ENCODE results near the gene FRG1.
"Not testable (repeated sequence)": the region's sequence is repeated elsewhere in the genome, so short reads cannot be mapped to it uniquely, and the experiment has no call there.

The FRG1 gene

GRCh38 chr4:189921058-189921457, 19.6 kb upstream of the FRG1 start:
- Histone ChIP-seq H3K9ac (ENCODE audit: low read length) (no peak overlapping the region), H3K4me3 (ENCODE audit: low read length) (no peak overlapping the region), H3K27me3 (replicated peaks; ENCODE audit: insufficient read depth, low read length) (no peaks in the 10 kb centered on the region), H4K20me1 (ENCODE audit: insufficient read depth, low read length) (no peaks in the 10 kb centered on the region), H3K9me2 (replicated peaks; ENCODE audit: insufficient read depth, low read length) (no peaks in the 10 kb centered on the region), H3K4me2 (ENCODE audit: low read depth, low read length) (no peak overlapping the region), H3K9me3 (replicated peaks; ENCODE audit: insufficient read depth, low read length) (no peaks in the 10 kb centered on the region), H3K27ac (ENCODE audit: low read length) (no peak overlapping the region), H2AFZ (ENCODE audit: low read length) (no peak overlapping the region), H3K4me1 (ENCODE audit: low read length) (no peaks in the 10 kb centered on the region), H3F3A (ENCODE audit: insufficient read depth, low read length) (no peaks in the 10 kb centered on the region), H3K79me2 (ENCODE audit: low read length) (no peaks in the 10 kb centered on the region), H3K36me3 (replicated peaks; ENCODE audit: insufficient read depth, low read length) (no peaks in the 10 kb centered on the region)
- DNase-seq = no peak
- TF ChIP-seq EZH2 (optimal IDR thresholded peaks at IDR 0.05; ENCODE audit: low read depth, low read length) (no peak), EZH2phosphoT487 (IDR thresholded peaks at IDR 0.05; ENCODE audit: low read length) (no peak)
- TF ChIP-seq, protein P1, sequence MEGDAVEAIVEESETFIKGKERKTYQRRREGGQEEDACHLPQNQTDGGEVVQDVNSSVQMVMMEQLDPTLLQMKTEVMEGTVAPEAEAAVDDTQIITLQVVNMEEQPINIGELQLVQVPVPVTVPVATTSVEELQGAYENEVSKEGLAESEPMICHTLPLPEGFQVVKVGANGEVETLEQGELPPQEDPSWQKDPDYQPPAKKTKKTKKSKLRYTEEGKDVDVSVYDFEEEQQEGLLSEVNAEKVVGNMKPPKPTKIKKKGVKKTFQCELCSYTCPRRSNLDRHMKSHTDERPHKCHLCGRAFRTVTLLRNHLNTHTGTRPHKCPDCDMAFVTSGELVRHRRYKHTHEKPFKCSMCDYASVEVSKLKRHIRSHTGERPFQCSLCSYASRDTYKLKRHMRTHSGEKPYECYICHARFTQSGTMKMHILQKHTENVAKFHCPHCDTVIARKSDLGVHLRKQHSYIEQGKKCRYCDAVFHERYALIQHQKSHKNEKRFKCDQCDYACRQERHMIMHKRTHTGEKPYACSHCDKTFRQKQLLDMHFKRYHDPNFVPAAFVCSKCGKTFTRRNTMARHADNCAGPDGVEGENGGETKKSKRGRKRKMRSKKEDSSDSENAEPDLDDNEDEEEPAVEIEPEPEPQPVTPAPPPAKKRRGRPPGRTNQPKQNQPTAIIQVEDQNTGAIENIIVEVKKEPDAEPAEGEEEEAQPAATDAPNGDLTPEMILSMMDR (IDR thresholded peaks at IDR 0.05; ENCODE audit: low read length) = no peak

DNA sequence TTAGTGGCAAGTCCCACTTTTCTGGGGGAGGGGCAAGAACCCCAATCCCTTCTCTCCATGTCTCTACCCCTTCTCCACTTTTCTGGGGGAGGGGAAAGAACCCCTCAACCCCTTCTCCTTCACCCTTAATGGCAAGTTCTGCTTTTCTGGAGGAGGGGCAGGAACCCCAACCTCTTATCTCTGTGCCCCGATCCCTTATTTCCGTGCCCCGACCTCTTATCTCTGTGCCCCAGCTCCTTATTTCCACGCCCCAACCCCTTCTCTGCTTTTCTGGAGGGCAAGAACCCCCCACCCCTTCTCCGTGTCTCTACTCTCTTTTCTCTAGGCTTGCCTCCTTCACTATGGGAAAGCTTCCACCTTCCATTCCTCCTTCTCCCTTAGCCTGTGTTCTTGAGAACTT, 13.9 kb upstream of the FRG1 start:
- not testable (repeated sequence) for H3K27me3 ChIP-seq (replicated peaks; ENCODE audit: insufficient read depth, low read length); DNase-seq; H4K20me1 ChIP-seq (ENCODE audit: insufficient read depth, low read length); H3K4me2 ChIP-seq (ENCODE audit: low read depth, low read length); H2AFZ ChIP-seq (ENCODE audit: low read length); H3K9me3 ChIP-seq (replicated peaks; ENCODE audit: insufficient read depth, low read length); H3F3A ChIP-seq (ENCODE audit: insufficient read depth, low read length); H3K9ac ChIP-seq (ENCODE audit: low read length); H3K4me3 ChIP-seq (ENCODE audit: low read length); H3K27ac ChIP-seq (ENCODE audit: low read length); H3K9me2 ChIP-seq (replicated peaks; ENCODE audit: insufficient read depth, low read length); H3K79me2 ChIP-seq (ENCODE audit: low read length); H3K4me1 ChIP-seq (ENCODE audit: low read length); H3K36me3 ChIP-seq (replicated peaks; ENCODE audit: insufficient read depth, low read length)

- Histone ChIP-seq H4K20me1 (ENCODE audit: insufficient read depth, low read length) (no peaks in the 10 kb centered on the region), H2AFZ (ENCODE audit: low read length) (no peak overlapping the region), H3K4me2 (ENCODE audit: low read depth, low read length) (peak overlapping the region; percentile 39; the same call in 1 of the 2 replicates), H3F3A (ENCODE audit: insufficient read depth, low read length) (no peaks in the 10 kb centered on the region), H3K79me2 (ENCODE audit: low read length) (peaks cover 31% of the 10 kb centered on the region), H3K4me1 (ENCODE audit: low read length) (no peaks in the 10 kb centered on the region), H3K9ac (ENCODE audit: low read length) (peak overlapping the region; percentile 66; the same call in 1 of the 2 replicates), H3K9me2 (replicated peaks; ENCODE audit: insufficient read depth, low read length) (no peaks in the 10 kb centered on the region), H3K27me3 (replicated peaks; ENCODE audit: insufficient read depth, low read length) (no peaks in the 10 kb centered on the region), H3K4me3 (ENCODE audit: low read length) (peak overlapping the region; percentile 66), H3K36me3 (replicated peaks; ENCODE audit: insufficient read depth, low read length) (no peaks in the 10 kb centered on the region), H3K27ac (ENCODE audit: low read length) (peak overlapping the region; percentile 59; the same call in 1 of the 2 replicates), H3K9me3 (replicated peaks; ENCODE audit: insufficient read depth, low read length) (no peaks in the 10 kb centered on the region)
- no peak for TF ChIP-seq EZH2 (optimal IDR thresholded peaks at IDR 0.05; ENCODE audit: low read depth, low read length)
- no peak for TF ChIP-seq EZH2phosphoT487 (IDR thresholded peaks at IDR 0.05; ENCODE audit: low read length)
- TF ChIP-seq, protein P1 (IDR thresholded peaks at IDR 0.05; ENCODE audit: low read length) = no peak
- DNase-seq = no peak
Observed at GRCh38 chr4:189941005-189941450, 356 bp downstream of the FRG1 start.

DNA sequence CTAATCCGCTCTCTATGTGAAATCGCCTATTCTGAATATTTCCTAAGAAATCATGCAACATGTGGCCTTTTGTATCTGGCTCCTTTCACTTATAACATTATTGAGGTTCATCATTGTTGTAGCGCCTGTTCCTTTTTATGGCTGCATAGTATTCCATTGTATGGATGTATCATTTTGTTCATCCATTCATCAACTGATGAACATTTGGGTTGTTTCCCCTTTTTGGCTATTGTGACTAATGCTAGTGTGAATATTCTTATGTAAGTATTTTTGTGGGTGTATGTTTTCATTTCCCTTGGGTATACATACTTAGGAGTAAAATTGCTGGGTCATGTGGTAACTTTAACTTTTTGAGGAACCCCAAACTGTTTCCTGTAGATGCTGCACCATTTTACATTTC, 1.7 kb downstream of the FRG1 start:
- H4K20me1 ChIP-seq (ENCODE audit: insufficient read depth, low read length); H3K4me1 ChIP-seq (ENCODE audit: low read length); H3K27ac ChIP-seq (ENCODE audit: low read length); H3K9ac ChIP-seq (ENCODE audit: low read length); H3K9me2 ChIP-seq (replicated peaks; ENCODE audit: insufficient read depth, low read length); H3K36me3 ChIP-seq (replicated peaks; ENCODE audit: insufficient read depth, low read length); H3F3A ChIP-seq (ENCODE audit: insufficient read depth, low read length); H3K9me3 ChIP-seq (replicated peaks; ENCODE audit: insufficient read depth, low read length); H3K4me3 ChIP-seq (ENCODE audit: low read length); DNase-seq; H2AFZ ChIP-seq (ENCODE audit: low read length); H3K27me3 ChIP-seq (replicated peaks; ENCODE audit: insufficient read depth, low read length); H3K4me2 ChIP-seq (ENCODE audit: low read depth, low read length): not testable (repeated sequence)
- peaks cover 32% of the 10 kb centered on the region for H3K79me2 ChIP-seq (ENCODE audit: low read length)

DNA sequence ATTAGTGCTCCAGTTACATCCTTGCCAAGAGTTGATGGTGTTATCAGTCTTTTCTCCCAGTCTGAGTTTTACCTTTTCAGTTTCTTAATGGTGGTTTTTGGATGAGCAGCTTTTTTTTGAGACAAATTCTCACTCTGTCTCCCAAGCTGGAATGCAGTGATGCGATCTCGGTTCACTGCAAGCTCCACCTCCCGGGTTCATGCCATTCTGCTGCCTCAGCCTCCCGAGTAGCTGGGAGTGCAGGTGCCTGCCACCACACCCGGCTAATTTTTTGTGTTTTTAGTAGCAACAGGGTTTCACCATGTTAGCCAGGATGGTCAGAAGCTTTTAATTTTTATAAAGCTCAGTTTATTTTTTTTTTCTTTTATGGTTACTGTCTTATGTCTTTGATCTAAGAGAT, 3.4 kb downstream of the FRG1 start:
- H3K4me2 ChIP-seq (ENCODE audit: low read depth, low read length); H3K4me3 ChIP-seq (ENCODE audit: low read length); H3K9me2 ChIP-seq (replicated peaks; ENCODE audit: insufficient read depth, low read length); H3K9me3 ChIP-seq (replicated peaks; ENCODE audit: insufficient read depth, low read length); H3K27me3 ChIP-seq (replicated peaks; ENCODE audit: insufficient read depth, low read length); H3K4me1 ChIP-seq (ENCODE audit: low read length); H3F3A ChIP-seq (ENCODE audit: insufficient read depth, low read length); H4K20me1 ChIP-seq (ENCODE audit: insufficient read depth, low read length); H3K36me3 ChIP-seq (replicated peaks; ENCODE audit: insufficient read depth, low read length); DNase-seq; H3K9ac ChIP-seq (ENCODE audit: low read length); H3K27ac ChIP-seq (ENCODE audit: low read length); H2AFZ ChIP-seq (ENCODE audit: low read length): not testable (repeated sequence)
- peaks cover 32% of the 10 kb centered on the region for H3K79me2 ChIP-seq (ENCODE audit: low read length)

DNA sequence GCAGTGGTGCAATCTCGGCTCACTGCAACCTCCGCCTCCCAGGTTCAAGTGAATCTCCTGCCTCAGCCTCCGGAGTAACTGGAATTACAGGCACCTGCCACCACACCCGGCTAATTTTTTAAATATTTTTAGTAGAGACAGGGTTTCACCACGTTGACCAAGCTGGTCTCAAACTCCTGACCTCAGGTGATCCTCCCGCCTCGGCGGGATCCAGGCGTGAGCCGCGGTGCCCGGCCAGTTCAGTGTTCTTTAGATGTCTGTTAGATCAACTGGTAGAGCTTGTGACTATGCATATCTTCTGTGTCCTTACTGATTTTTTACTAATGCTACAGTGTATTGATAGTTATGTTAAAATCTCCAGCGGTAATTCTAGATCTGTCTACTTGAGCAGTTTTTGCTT, 6.2 kb downstream of the FRG1 start:
- H3K27ac ChIP-seq (ENCODE audit: low read length); H3K4me1 ChIP-seq (ENCODE audit: low read length); H3K27me3 ChIP-seq (replicated peaks; ENCODE audit: insufficient read depth, low read length); H2AFZ ChIP-seq (ENCODE audit: low read length); H4K20me1 ChIP-seq (ENCODE audit: insufficient read depth, low read length); H3K36me3 ChIP-seq (replicated peaks; ENCODE audit: insufficient read depth, low read length); DNase-seq; H3K9me2 ChIP-seq (replicated peaks; ENCODE audit: insufficient read depth, low read length); H3K4me3 ChIP-seq (ENCODE audit: low read length); H3K9me3 ChIP-seq (replicated peaks; ENCODE audit: insufficient read depth, low read length); H3K4me2 ChIP-seq (ENCODE audit: low read depth, low read length); H3F3A ChIP-seq (ENCODE audit: insufficient read depth, low read length); H3K9ac ChIP-seq (ENCODE audit: low read length): not testable (repeated sequence)
- peaks cover 24% of the 10 kb centered on the region for H3K79me2 ChIP-seq (ENCODE audit: low read length)
